Stomach (tissue), 4 donors: ENCODE measurements around the gene HIF1A.

Experiments used
- CTCF ChIP-seq, 7 experiments: fragments of 450-650 bp in 4 of 7; fragments of 200-600 bp in 3 of 7; sonication (generic) in 3 of 7; IDR thresholded peaks; one replicate each; pipeline ENCODE4 v1.5.1; 2016 to 2019; ENCODE audit warnings: antibody characterized with exemption in 7 of 7, control low read depth in 2 of 7, mild to moderate bottlenecking in 1 of 7
- POLR2AphosphoS5 ChIP-seq, 3 donors: sonication (generic); formaldehyde crosslinking; IDR thresholded peaks; one replicate each; pipeline ENCODE4 v1.6.1; 2016; ENCODE audit warnings: antibody characterized with exemption in 3 of 3

DNA sequence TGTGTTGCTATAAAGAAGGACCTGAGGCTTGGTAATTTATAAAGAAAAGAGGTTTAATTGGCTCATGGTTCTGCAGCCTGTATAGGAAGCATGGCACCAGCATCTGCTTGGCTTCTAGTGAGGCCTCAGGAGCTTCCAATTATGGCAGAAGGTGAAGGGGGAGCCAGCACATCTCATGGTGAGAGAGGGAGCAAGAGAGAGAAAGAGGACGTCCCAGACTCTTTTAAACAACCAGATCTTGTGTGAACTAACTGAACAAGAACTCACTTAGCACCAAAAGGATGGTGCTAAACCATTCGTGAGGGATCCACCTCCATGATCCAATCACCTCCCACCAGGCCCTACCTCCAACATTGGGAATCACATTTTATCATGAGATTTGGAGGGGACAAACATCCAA is 60.8 kb downstream of the HIF1A start:
- TF ChIP-seq CTCF (IDR thresholded peaks at IDR 0.05) = no peak
- no peak for TF ChIP-seq POLR2AphosphoS5 (IDR thresholded peaks at IDR 0.05)
